A204.1 (cell line): ENCODE data around the gene HOMER3.
"Not testable (repeated sequence)": the region's sequence is repeated elsewhere in the genome, so short reads cannot be mapped to it uniquely, and the experiment has no call there.

Source experiments
- FAIRE-seq: peaks from 2 replicates; lab custom pipeline; 2012; peaks lifted over from hg19 to GRCh38; lab: Jason Lieb, UNC

Gene HOMER3

DNA sequence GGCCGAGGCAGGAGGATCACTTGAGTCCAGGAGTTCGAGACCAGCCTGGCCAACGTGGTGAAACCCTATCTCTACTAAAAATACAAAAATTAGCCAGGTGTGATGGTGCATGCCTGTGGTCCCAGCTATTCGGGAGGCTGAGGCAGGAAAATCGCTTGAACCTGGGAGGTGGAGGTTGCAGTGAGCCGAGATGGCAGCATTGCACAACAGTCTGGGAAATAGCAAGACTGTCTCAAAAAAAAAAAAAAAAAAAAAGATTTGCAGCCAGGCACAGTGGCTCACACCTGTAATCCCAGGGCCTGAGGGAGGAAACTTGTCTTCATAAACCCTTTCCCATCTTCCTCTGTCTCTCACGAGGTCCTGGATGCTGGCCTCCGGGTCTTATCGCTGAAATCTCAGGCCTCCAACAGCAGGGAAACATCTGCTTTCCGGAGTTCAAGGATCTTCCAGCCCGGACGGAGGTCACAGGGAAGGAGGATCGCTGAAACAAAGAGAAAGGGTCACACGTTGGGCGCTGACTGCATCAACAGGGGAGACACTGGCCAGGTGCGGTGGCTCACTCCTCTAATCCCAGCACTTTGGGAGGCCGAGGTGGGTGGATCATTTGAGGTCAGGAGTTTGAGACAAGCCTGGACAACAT is 11.5 kb upstream of the HOMER3 start:
- FAIRE-seq, result not testable (repeated sequence)

DNA sequence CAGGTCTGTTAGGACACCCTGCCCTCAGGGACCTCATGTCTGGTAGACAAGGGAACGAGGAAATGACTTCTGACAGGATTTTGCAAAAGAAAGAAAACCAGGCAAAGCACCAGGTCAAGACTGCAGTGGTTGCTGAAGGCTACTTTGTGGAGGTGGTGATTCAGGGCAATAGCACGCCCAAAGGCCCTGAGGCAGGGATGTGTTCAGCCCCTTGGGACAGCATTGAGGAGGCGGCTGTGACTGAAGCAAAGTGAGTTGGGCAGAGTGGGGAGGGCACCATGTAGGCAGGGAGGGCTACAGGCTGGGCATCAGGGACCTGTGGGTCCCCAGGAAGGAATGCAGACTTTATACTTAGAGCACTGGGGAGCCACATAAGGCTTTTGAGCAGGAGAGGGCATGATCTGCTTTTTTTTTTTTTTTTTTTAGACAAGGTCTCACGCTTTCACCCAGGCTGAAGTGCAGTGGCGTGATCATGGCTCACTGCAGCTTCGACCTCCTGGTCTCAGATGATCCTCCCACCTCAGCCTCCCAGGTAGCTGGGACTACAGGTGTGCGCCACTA is 10.8 kb upstream of the HOMER3 start:
- no peak for FAIRE-seq

DNA sequence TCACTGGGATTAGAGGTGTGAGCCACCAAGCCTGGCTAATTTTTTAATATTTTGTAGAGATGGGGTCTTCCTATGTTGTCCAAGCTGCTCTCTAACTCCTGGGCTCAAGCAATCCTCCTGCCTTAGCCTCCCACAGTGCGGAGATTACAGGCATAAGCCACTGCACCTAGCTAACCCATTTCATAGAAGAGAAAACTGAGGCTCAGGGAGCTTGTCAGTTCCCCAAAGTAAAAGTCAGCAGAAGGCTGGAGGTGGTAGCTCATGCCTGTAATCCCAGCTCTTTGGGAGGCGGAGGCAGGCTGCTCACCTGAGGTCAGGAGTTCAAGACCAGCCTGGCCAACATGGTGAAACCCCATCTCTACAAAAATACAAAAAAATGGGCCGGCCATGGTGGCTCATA is 8.8 kb upstream of the HOMER3 start:
- FAIRE-seq, result no peak

DNA sequence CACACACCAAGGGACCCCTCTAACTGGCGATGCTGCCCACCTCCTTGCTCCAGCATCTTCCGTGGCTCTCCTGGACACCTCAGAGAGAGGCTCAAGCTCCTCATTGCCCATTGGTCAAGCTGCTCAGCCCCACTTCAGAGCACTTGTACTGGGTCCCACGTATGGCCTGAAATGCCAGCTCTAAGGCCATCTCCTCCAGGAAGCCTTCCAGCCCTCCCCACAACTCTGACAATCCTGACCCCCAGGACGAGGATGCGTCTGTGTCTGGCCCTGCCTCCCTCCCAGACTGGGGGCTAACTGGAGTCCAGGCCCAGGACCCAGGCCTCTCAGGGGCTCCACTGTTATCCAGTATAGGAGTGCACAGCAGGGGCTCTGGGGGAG is 7.9 kb upstream of the HOMER3 start:
- FAIRE-seq, result no peak

DNA sequence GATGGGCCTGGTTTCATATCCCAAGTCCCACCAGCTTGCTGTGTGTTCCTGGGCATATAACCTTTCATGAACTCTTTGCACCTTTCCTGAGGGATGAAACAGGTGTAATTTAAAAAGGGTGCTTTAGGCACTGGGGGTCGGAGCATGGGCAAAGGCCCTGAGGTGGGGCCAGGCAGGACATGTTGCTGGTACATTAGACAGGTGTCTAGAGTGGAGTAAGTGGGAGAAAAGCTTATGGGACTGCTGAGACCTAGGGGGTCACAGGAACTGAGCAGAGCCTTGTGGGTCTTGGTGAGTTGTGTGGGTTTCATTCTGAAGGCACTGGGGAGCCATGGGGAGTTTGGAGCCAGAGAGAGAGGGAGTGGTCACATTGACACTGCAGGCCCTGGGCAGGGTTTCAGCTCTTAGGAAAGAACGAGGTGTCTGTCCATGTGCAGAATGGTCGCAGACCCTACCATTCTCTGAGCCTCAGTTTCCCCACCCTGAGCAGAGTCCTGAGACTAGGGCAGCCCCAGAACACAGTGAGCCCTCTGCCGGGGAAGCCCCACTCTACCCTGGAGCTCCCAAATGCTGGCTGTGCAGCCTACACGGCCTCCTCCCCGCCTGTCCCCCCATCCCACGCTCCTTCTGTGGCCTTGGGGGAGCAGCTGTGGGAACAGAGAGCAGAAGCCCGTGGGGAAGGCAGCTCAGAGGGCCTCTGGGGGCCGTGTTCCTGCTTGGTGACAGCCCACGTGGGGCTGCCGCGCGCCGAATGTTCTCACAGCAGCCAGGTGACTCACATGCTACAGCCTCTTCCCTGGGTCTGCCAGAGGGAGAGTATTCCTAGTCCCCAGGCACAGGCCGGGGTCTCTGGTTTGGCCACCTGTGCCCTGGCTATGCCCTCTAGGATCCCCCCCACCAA is 7.3 kb upstream of the HOMER3 start:
- FAIRE-seq, result no peak

DNA sequence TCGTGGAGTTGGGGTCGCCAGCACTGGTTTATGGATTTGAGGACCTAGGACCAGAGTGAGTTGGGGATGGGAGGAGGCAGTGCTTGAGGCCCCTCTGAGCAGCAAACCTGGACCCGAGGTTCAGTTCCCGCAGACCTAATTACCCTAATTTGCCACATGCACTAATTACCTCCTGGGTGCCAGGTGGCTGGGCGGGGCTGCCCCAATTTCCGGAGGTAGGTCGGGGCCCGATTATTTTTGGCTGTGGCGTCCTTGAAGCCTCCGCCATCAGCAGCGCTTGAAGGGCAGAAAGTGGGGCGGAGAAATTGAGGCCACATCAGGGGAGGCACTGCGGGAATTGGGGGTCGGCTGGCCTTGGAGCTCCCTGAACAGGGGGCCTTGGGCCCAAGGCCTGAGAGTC is 5.9 kb upstream of the HOMER3 start:
- FAIRE-seq, result no peak

DNA sequence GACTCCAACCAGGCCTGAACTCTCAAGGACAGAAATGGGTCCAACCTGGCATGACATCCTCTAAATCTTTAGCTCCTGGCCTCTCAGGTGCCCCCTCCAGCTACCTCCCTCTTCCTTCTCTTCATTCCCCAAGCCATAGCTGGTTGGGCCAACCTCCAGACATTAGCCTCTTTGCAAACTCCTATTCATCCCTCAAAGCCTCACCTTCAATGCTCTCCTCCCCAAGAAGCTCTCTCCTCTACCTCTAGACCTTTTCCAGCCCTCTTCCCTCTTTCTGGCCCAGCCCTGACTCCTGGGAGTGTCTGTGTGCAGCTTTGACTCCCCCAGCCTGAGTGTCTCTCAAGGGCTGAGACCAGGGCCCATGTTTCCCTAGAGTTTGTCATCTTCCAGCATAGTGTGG is 5.3 kb upstream of the HOMER3 start:
- no peak for FAIRE-seq

DNA sequence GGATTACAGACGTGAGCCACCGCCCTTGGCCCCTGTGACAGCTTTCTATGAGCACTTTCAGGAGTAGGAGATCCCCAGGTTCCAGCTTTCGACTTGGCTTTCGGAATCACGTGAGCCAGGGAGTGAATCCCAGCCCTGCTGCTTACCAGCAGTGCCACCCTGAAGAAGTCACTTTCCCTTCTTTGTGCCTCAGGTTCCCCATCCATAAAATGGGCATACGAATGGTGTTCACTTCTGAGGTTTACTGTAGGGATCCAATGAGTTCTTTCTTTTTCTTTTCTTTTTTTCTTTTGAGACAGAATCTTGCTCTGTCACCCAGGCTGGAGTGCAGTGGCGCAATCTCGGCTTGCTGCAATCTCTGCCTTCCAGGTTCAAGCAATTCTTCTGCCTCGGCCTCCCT is 4.3 kb upstream of the HOMER3 start:
- FAIRE-seq, result no peak

DNA sequence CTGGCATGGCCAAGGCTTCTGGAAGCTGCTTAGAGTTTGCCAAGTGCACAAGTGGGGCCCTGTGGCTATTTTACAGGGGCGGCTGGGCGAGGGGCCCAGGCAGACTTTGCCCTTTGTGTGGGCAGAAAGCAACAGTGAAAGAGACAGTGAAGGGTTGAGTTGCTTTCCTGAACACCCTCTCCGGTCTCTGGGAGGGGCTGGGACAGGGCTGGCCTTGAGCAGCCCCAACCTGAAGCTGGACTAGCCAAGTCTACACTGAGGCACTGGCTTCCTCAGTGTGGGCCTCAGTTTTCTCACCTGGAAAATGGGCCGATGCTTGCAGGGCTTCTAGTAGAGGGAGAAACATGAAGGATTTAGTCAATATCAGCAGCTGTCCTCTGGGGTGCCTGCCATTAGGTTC is 2.4 kb upstream of the HOMER3 start:
- FAIRE-seq, result no peak

DNA sequence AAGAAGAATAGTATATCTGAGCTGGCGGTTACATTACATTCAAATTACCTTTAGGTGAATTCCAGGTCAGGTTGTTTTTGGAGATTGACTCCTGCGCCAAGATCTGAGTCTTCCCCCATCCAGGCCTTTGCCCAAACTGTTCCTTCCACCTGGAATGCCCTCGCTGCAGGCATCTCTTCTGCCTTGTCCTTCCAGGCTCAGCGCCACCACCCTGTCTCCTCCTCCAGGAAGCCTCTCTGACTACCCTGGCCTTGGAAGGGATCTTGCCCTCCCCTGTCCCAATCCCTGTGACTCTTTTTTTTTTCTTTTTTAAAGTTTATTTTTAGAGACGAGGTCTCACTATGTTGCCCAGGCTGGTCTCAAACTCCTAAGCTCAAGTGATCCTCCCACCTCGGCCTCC is 1.7 kb upstream of the HOMER3 start:
- no peak for FAIRE-seq

DNA sequence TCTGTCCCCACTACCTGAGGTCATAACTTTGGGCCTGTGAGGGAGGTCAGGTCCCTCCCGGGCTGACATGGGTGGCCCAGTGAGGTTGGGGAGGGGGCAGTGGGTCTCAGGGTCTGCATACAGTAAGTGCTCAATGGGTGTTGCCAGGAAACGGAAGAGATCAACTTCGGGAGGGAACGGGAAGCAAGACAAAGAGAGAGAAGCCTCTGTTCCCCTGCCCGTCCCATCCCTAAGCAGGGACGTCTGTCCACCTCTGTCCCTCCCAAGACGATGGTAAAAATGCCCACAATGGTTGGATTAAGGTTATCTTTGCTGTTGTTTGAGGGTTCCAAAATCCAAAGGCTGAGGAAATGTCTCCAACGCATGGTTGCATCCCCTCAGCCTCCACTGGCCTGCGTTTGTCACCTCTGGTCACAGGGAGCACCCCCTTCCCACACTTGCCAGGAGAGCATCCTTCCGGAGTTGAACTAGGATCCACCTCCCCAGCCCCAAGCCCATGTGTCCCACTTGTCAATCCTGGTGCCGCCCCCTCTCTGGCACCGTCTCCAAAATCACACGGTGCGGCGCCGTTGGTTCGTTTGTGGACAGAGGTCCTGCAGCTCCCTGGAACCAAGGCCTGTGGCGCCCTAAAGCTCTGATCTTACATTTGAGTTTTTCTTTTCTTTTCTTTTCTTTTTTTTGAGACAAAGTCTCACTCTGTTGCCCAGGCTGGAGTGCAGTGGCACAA is 774 bp upstream of the HOMER3 start:
- FAIRE-seq, result no peak

DNA sequence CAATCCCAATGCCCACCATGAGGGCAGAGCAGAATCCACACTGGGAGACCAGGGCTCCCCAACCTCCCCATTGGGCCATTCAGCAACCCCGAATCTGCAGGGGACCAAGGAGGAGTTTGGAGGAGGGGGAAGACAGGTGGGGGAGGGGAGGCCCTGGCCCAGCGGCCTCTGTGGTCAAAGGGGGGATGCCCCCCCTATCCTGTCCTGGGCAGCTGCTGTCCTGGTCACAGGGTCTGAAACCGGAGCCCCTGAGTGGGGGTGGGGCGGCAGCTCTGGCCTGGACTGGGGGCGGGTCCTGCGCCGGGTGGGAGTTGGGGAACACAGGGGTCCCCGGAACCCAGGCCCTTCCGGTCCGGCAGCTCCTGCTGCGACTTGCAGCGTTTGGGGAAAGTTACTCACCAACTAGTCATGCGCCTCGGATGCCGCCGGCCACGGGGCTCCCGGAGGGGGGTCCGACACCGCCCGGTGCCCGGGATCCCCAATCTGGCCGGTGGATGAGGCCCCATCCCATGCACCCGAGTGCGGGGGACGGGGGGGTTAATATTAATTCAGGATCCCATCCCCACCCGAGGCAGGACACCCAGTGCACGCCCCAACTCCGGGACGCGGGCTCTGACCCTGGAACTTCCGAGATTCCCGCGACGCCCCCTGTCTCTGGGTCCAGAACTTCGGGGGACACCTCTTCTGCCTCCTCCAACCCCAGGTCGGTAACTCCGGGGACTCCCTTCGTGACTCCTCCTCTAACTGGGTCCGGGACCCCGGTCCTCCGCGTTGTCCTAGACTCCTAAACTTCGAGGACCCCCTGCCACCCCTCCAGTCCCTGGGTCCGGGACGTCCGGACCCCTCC is 872 bp downstream of the HOMER3 start:
- no peak for FAIRE-seq

DNA sequence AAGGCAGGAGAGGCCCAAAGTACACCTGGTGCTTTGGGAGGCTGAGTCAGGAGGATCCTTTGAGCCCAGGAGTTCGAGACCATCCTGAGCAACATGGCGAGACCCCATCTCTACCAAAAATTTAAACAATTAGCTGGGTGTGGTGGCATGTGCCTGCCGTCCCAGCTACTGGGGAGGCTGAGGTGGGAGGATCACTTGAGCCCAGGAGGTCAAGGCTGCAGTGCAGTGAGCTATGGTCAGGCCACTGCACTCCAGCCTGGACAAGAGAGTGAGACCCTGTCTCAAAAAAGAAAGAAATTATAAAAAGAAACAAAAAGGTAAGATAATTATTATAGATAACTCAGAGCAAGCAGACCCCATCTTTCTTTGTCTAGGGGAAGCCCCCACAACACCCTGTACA is 1.9 kb downstream of the HOMER3 start:
- FAIRE-seq, result no peak

DNA sequence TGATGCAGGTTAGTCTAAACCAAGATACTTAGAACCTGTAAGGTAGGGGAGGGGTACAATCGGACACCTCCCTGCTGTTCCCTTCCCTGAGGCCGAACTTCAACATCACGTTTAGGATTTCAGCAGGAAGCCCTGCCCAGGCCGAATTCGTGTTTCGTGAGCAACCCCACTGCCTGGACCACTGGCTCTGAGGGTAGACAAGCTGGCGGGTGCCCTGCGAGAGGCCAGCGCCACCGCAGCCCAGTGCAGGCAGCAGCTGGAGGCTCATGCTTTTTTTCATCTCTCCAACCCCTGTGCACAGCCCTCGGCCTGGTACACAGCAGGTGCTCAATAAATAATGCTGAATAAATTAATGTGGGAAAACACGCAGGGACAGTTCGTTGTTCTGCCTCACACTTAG is 7.7 kb downstream of the HOMER3 start:
- FAIRE-seq, result no peak

DNA sequence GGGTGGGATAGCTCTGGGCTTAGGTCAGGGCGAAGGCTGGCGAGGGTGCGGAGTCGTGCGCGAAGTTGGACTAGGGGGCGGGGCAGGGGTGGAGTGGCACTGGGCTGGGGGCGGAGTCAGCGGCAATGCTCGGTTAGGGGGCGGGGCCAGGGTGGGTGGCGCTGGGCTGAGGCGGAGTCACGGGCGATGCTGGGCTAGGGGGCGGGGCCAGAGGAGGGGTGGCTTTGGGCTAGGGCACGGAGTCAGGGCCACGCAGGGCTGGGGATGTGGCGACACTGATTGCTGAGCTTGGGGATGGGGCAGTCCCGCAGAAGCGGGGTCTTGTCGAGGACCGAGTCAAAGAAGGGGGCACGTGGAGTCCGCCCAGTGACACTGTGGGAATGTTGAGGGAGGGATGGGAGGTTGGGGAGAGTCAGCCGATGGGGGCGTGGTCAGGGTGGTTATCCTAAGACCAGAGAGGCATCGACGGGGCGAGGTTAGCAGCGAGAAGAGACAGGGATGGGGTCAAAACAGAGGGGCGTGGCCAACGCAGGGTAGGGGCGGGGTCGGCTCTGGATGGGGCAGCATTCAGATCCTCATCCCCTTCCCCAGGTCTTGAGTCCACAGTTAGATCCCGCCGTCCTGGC is 8.7 kb downstream of the HOMER3 start:
- no peak for FAIRE-seq

DNA sequence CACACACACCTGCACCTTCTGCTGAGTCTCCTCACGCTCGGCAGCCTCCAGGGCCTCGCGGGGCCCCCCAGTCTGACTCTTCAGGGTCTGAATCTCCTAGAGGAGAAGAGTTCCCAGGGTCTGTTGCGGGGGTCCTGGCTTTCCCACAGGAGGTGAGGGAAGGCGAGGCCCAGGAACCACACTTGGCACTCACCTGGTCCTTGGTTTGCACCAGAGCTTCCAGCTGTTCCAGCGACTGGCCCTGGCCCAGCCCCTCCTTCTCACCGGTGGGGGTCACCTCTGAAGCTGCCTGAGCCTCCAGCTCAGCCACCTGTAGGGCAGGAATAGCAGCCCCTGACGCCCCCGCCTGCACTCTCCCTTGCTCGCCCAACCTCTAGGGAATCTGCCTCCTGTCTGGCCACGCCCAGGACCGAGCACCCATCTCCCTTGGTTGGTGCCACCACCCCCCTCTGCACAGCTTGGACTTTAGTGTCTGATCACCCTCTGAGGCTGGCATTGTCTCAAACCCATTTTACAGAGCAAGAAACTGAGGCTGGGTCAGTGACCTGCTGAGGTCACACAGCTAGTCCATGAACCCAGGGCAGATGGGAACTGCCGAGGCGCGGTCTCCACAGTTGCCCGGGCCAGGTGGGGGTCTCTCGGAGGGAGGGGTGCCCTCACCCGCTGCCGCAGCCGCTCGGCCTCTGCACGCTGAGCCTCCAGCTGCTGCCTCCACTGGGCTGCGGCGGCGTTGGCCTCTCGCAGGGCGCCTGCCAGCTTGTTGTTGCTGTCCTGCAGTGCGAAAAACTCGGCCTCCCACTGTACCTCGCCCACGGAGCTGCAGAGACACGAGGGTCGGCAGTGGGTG is 9.5 kb downstream of the HOMER3 start:
- no peak for FAIRE-seq

DNA sequence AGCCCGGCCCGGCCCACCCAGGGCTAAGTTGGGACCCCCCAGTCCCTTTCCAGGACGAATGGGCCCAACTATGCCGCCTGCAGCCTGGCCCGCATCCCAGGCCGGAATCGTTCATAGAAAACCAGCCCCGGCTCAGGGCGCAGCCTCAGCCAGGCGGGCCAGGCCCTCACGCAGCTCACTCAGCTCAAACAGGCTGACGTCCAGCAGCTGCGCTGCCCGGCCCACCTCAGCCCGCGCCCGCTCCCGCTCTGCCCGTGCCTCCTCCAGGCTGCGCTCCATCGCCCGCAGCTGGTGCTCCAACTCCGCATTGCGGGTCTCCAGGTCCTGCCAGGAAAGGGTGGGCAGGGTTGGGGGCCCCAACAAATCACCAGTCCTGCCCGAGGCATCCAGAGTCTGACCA is 11.7 kb downstream of the HOMER3 start:
- no peak for FAIRE-seq

DNA sequence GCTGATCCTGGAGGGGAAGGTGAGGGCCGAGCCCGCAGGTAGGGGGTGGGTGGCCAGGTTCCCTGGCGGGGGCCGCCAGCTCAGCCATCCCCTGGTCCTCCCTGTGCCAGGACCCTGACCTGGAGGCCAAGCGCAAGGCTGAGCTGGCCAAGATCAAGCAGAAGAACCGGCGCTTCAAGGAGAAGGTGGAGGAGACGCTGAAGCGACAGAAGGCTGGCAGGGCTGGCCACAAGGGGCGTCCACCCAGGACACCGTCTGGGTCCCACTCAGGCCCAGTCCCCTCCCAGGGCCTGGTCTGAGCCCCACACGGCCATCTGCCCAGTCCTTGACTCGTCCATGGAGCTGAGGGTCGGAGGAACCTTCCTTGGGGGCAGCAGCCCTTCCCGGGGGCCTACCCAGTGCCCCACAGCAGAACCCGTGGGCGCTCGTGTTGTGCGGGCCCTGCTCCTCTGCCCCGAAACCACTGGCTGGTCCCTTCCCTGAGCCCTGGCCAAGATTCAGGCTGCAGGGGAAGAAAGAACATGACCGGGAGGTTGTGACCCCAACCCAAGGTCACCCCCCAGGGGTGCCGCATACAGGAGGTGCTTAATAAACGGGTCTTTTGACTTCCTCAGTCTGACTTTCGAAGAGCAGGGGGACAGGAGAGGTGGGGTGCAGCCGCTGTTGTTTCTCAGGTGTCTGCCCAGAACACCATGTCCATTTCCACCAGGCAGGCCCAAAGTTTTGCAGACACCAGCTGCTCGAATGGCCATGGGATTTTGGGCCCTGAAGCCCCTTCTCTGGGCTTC is 12.8 kb downstream of the HOMER3 start:
- FAIRE-seq, result no peak

DNA sequence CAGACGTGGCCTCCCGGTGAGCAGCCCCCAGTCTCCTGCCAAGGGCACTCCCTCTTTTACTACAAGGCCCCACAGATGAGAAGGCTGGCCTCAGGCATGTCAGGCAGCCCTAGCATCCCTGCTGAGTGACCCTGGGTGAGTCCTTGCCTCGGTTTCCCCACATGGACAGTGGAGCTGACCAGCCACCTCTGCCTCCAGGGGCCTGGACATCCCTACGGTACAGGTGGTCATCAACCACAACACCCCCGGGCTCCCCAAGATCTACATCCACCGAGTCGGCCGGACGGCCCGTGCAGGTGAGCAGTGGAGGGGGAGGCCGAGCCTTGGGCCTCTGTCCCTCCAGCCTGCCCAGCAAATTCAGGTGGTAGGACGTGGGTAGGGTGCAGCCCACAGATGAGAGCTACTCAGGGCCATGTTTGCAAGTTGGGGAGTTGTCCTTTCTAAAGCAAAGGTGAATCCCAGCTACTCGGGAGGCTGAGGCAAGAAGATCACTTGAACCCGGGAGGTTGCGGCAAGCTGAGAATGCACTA is 16.3 kb downstream of the HOMER3 start:
- no peak for FAIRE-seq
